Activated naive CD4-positive, alpha-beta T cell treated with anti-CD3 and anti-CD28 coated beads, Interleukin-2, amount 50 U/mL, for 24 hours (primary cell): Measurements from ENCODE around the gene CACNA1A.

Experiments
- H3K27ac Mint-ChIP-seq: one replicate; pipeline ENCODE4 v1.8.0; 2021; ENCODE audit warnings: mild to moderate bottlenecking, mixed read lengths
- H3K27me3 Mint-ChIP-seq: one replicate; pipeline ENCODE4 v1.8.0; 2021; ENCODE audit warnings: mixed read lengths
- H3K36me3 Mint-ChIP-seq: one replicate; pipeline ENCODE4 v1.8.0; 2021; ENCODE audit warnings: mixed read lengths
- H3K4me1 Mint-ChIP-seq: one replicate; pipeline ENCODE4 v1.8.0; 2021; ENCODE audit warnings: mixed read lengths
- H3K4me3 Mint-ChIP-seq: one replicate; pipeline ENCODE4 v1.8.0; 2021; ENCODE audit warnings: mild to moderate bottlenecking, mixed read lengths
- H3K9me3 Mint-ChIP-seq: one replicate; pipeline ENCODE4 v1.8.0; 2021; ENCODE audit warnings: mixed read lengths

The CACNA1A gene

GRCh38 chr19:13334801-13335481, 171.3 kb downstream of the CACNA1A start:
- H3K27ac Mint-ChIP-seq = no peak overlapping the region
- no peaks in the 10 kb centered on the region for H3K9me3 Mint-ChIP-seq
- peaks cover 15% of the 10 kb centered on the region for H3K27me3 Mint-ChIP-seq
- no peaks in the 10 kb centered on the region for H3K4me1 Mint-ChIP-seq
- H3K4me3 Mint-ChIP-seq = no peak overlapping the region
- H3K36me3 Mint-ChIP-seq = no peaks in the 10 kb centered on the region

GRCh38 chr19:13330285-13330684, 176.0 kb downstream of the CACNA1A start:
- H3K36me3 Mint-ChIP-seq = no peaks in the 10 kb centered on the region
- no peaks in the 10 kb centered on the region for H3K4me1 Mint-ChIP-seq

GRCh38 chr19:13329766-13330165, 176.5 kb downstream of the CACNA1A start:
- Mint-ChIP-seq H3K4me3 (no peak overlapping the region), H3K4me1 (no peaks in the 10 kb centered on the region), H3K36me3 (no peaks in the 10 kb centered on the region), H3K9me3 (no peaks in the 10 kb centered on the region), H3K27me3 (peaks cover 14% of the 10 kb centered on the region), H3K27ac (no peak overlapping the region)

More at GRCh38 chr19:13330285-13330684, 176.0 kb downstream of the CACNA1A start:
- no peak overlapping the region for H3K4me3 Mint-ChIP-seq
- peaks cover 17% of the 10 kb centered on the region for H3K27me3 Mint-ChIP-seq
- H3K9me3 Mint-ChIP-seq = no peaks in the 10 kb centered on the region
- no peak overlapping the region for H3K27ac Mint-ChIP-seq

- Mint-ChIP-seq H3K27me3 (peaks cover 17% of the 10 kb centered on the region), H3K36me3 (no peaks in the 10 kb centered on the region), H3K9me3 (no peaks in the 10 kb centered on the region), H3K27ac (no peak overlapping the region), H3K4me3 (no peak overlapping the region), H3K4me1 (no peaks in the 10 kb centered on the region)
These were observed 178.0 kb downstream of the CACNA1A start for GRCh38 chr19:13328241-13328640.

GRCh38 chr19:13319526-13319925, 186.8 kb downstream of the CACNA1A start:
- H3K27ac Mint-ChIP-seq = no peak overlapping the region
- no peak overlapping the region for H3K4me3 Mint-ChIP-seq
- peaks cover 3% of the 10 kb centered on the region for H3K36me3 Mint-ChIP-seq
- no peaks in the 10 kb centered on the region for H3K9me3 Mint-ChIP-seq
- H3K27me3 Mint-ChIP-seq = peaks cover 26% of the 10 kb centered on the region
- no peaks in the 10 kb centered on the region for H3K4me1 Mint-ChIP-seq

- Mint-ChIP-seq H3K27ac (no peak overlapping the region), H3K4me1 (no peaks in the 10 kb centered on the region), H3K27me3 (peaks cover 20% of the 10 kb centered on the region), H3K9me3 (no peaks in the 10 kb centered on the region), H3K36me3 (peaks cover 3% of the 10 kb centered on the region), H3K4me3 (no peak overlapping the region)
These were observed 188.1 kb downstream of the CACNA1A start for GRCh38 chr19:13318190-13318589.

- Mint-ChIP-seq H3K4me3 (no peak overlapping the region), H3K27me3 (peaks cover 18% of the 10 kb centered on the region), H3K36me3 (peaks cover 1% of the 10 kb centered on the region), H3K9me3 (no peaks in the 10 kb centered on the region), H3K4me1 (no peaks in the 10 kb centered on the region), H3K27ac (no peak overlapping the region)
These were observed 190.8 kb downstream of the CACNA1A start for GRCh38 chr19:13315495-13315894.

GRCh38 chr19:13314761-13315160, 191.5 kb downstream of the CACNA1A start:
- H3K9me3 Mint-ChIP-seq = no peaks in the 10 kb centered on the region
- no peaks in the 10 kb centered on the region for H3K4me1 Mint-ChIP-seq
- peaks cover 1% of the 10 kb centered on the region for H3K36me3 Mint-ChIP-seq
- no peak overlapping the region for H3K27ac Mint-ChIP-seq
- H3K27me3 Mint-ChIP-seq = peaks cover 18% of the 10 kb centered on the region
- no peak overlapping the region for H3K4me3 Mint-ChIP-seq

GRCh38 chr19:13313875-13314274, 192.4 kb downstream of the CACNA1A start:
- Mint-ChIP-seq H3K4me3 (no peak overlapping the region), H3K9me3 (no peaks in the 10 kb centered on the region), H3K27me3 (peaks cover 14% of the 10 kb centered on the region), H3K4me1 (no peaks in the 10 kb centered on the region), H3K27ac (no peak overlapping the region), H3K36me3 (no peaks in the 10 kb centered on the region)

GRCh38 chr19:13309864-13310263, 196.4 kb downstream of the CACNA1A start:
- Mint-ChIP-seq H3K27ac (no peak overlapping the region), H3K4me1 (no peaks in the 10 kb centered on the region), H3K4me3 (no peak overlapping the region), H3K9me3 (no peaks in the 10 kb centered on the region), H3K36me3 (no peaks in the 10 kb centered on the region), H3K27me3 (peaks cover 4% of the 10 kb centered on the region)

GRCh38 chr19:13303381-13304129, 202.7 kb downstream of the CACNA1A start:
- Mint-ChIP-seq H3K4me3 (no peak overlapping the region), H3K4me1 (peaks cover 7% of the 10 kb centered on the region), H3K27me3 (peaks cover 32% of the 10 kb centered on the region)

GRCh38 chr19:13302526-13303270, 203.6 kb downstream of the CACNA1A start:
- peaks cover 2% of the 10 kb centered on the region for H3K36me3 Mint-ChIP-seq
- peaks cover 7% of the 10 kb centered on the region for H3K4me1 Mint-ChIP-seq
- H3K27ac Mint-ChIP-seq = peak overlapping the region; percentile 75
- H3K4me3 Mint-ChIP-seq = no peak overlapping the region
- H3K9me3 Mint-ChIP-seq = no peaks in the 10 kb centered on the region
- peaks cover 32% of the 10 kb centered on the region for H3K27me3 Mint-ChIP-seq

More at GRCh38 chr19:13303381-13304129, 202.7 kb downstream of the CACNA1A start:
- H3K36me3 Mint-ChIP-seq = peaks cover 2% of the 10 kb centered on the region
- no peaks in the 10 kb centered on the region for H3K9me3 Mint-ChIP-seq
- H3K27ac Mint-ChIP-seq = no peak overlapping the region

- Mint-ChIP-seq H3K36me3 (peaks cover 2% of the 10 kb centered on the region), H3K4me1 (peaks cover 7% of the 10 kb centered on the region), H3K27me3 (peaks cover 29% of the 10 kb centered on the region)
These were observed 204.5 kb downstream of the CACNA1A start for GRCh38 chr19:13301627-13302334.

GRCh38 chr19:13300421-13301030, 205.8 kb downstream of the CACNA1A start:
- no peaks in the 10 kb centered on the region for H3K9me3 Mint-ChIP-seq
- H3K27me3 Mint-ChIP-seq = peaks cover 29% of the 10 kb centered on the region
- H3K4me3 Mint-ChIP-seq = no peak overlapping the region
- no peak overlapping the region for H3K27ac Mint-ChIP-seq
- peaks cover 2% of the 10 kb centered on the region for H3K36me3 Mint-ChIP-seq
- H3K4me1 Mint-ChIP-seq = peaks cover 7% of the 10 kb centered on the region

More at GRCh38 chr19:13301627-13302334, 204.5 kb downstream of the CACNA1A start:
- Mint-ChIP-seq H3K4me3 (no peak overlapping the region), H3K9me3 (no peaks in the 10 kb centered on the region), H3K27ac (peak overlapping the region; percentile 75)

- H3K27ac Mint-ChIP-seq = no peak overlapping the region
- peaks cover 2% of the 10 kb centered on the region for H3K36me3 Mint-ChIP-seq
- no peak overlapping the region for H3K4me3 Mint-ChIP-seq
- H3K4me1 Mint-ChIP-seq = peaks cover 7% of the 10 kb centered on the region
- H3K9me3 Mint-ChIP-seq = no peaks in the 10 kb centered on the region
- H3K27me3 Mint-ChIP-seq = peaks cover 30% of the 10 kb centered on the region
These were observed 206.4 kb downstream of the CACNA1A start for GRCh38 chr19:13299838-13300237.
